Stimulated activated naive CD4-positive, alpha-beta T cell treated with Interleukin-2 at 50 U/mL for 16 hours (primary cell): ENCODE data around the gene ASB6.
A peak's percentile ranks its signal among the peaks of the same experiment; 100 is the strongest.
"Not testable (repeated sequence)": the region's sequence is repeated elsewhere in the genome, so short reads cannot be mapped to it uniquely, and the experiment has no call there.

ENCODE experiments used
- DNase-seq: peaks from one replicate; lab custom pipeline; 2025; lab: John Stamatoyannopoulos, UW

Gene ASB6

DNA sequence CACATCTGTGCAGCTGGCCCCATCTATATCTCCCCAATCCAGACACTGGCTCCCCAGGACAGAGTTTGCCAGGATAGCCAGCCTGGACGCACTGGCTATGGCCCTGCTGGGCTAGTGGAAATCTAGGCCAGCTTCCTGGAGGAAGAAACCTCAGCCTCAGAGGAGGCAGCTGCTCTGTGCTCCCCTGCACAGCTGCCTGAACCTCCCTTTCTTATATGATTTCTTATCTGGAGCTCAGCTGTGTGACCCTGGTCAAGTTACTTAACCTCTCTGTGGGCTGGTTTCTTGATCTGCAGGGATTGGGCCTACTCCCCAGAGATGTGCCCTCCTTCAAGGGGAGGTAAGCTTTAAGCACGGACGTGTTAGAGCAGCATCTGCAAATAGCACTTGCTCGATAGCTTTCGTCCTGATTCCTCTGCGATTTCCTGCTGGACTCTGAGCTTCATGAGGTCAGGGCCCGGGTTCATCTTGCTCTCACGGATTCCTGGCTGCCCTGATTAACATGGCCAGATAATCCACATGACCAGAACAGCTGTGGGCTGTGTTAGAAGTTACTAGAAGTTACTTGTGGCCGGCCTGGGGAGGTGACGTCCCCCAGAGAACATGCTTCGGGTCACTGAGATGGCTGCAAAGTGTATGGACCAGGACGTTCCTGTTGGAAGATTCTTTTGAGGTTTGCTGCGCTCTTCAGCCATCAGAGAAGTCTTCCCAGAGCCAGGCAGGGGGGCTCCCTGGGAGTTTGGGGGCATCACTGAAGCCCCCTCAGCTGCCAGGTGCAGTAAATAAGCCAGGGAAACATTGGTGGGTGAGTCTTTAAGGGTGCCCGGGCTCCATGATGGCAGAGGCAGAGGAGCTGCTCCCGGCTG lies 35.6 kb downstream of the ASB6 start:
- no peak for DNase-seq

DNA sequence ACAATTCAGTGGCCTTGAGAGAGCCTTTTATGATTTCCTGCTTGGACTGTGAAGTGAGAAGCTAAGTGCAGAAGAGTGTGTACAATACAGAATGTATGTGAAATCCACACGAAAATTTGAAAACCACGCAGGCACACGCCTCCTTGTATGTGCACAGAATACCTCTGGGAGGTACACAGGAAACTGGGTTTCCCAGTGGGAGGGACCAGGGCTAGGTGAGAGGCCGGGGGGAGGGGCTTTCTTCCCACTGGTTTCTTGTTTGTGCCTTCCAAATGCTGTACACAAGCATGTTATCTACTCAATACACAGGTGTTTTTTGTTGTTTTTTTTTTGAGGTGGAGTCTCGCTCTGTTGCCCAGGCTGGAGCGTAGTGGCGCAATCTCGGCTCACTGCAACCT lies 37.2 kb downstream of the ASB6 start:
- peak; percentile 11 for DNase-seq

DNA sequence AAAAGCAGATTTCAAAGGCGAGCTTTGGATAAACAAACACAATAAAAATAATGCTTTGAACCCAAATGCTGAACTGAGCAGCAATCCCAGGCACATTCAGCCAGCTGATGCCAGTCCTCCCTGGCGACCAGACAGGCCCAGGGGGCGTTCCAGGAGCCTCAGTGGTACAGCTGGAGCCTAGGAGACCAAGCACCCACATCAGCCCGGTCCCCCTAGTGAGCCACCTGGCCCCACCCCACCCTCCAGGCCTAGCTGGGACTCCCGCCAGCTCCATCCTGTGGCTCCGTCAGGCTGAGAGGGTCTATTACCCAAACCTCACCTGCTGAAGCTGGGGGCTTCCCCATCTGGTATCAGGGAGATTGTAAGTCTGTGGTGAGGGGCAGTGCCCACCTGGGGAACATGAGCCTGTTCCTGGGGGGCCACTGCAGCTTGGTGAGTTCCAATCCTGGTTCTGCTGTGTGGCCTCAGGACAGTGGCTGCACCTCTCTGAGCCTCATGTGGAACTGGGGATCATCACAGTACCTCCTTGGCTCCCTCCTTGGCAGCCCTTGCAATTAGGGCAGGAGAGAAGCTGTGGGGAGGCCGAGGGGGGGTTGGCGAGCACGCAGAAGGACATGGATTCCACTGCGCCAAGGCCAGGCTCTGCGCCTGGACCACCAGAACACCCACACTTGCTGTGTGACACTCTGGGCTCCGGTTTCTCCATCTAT lies 37.7 kb downstream of the ASB6 start:
- no peak for DNase-seq

DNA sequence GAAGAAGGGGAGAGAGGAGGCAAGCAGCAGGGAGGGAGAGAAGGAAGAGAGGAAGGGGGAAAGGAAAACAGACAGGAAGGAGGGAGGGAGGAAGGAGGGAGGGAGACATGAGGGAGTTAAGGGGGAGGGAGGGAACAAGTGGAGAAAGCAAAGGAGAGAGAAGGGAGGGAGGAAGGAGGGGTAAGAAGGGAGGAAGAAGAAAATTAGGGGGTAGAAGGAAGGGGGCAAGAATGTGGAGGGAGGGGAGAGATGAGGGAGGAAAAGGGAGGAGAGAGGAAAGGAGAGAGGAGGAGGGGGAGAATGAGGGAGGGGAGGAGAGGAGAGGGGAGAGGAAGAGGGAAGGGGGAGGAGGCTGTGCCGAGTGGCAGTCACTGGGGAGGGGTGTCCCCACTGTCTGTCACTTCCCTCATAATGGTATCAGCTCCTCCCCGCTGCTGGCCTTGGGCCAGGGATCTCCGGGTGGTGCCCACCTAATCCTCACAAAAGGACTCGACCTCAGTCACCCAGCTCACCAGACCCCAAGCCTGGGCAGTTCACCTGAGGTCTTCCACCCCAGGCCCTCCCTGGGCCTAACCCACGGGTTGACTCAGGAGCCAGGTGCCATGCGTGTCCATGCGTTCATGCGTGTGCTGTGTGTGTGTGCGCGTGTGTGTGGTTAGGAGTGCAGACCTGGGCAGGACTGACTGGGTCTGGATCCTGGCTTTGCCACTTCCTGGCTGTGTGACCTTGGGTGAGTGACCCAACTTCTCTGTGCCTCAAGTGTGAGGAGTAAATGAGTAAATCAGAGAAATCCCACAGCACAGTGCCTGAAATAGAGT lies 39.1 kb downstream of the ASB6 start:
- no peak for DNase-seq

DNA sequence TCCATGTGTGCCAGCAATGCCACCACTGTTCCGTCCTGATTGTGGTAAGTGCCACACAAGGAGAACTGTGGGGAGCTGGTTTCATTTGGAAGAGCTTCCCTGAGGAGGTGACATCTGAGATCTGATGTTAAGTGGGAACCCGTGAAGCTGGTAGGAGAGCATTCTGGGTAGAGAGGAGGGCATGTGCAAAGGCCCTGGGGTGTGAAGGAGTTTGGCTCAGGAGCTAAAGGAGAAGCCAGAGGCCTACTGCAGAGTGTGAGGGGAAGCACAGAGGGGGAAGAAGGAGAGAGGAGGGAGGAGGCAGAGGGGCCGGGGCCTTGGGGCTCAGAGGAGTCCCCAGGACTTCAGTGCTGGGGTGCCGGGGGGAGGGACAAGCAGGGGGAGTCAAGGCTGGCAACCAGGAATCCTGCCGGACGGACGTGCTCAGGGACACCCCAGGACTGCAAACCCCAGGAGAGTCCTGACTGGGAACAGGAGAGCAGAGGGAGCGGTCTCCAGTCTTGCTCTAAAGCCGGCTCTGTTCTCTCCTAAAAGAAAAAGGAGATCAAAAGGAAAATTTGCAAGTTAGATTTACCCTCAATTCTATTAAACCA lies 40.8 kb downstream of the ASB6 start:
- DNase-seq, result no peak

DNA sequence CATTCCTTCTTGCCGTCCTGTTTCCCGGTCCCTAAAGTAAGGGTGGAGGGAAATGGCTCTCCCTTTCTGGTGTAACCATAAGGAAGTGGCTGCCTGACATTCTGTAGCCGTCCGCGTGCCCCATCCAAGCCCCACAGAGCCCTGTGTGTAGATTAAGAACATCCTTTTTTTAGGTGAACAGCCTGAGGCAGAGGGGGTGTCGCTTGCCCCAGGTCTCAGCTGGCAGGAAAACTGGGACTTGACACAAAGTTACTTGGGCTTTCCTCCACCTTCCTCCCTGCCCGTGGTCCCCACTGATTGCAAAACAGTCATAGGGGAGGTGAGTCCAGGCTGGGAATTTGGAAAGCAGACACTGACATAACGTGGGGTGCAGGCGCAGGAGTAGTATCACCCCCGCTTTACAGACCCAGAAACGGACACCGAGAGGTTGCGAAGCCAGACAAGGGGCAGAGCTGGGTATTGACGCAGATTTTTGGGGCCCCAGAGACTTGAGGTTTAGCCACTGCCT lies 43.8 kb downstream of the ASB6 start:
- DNase-seq, result no peak

DNA sequence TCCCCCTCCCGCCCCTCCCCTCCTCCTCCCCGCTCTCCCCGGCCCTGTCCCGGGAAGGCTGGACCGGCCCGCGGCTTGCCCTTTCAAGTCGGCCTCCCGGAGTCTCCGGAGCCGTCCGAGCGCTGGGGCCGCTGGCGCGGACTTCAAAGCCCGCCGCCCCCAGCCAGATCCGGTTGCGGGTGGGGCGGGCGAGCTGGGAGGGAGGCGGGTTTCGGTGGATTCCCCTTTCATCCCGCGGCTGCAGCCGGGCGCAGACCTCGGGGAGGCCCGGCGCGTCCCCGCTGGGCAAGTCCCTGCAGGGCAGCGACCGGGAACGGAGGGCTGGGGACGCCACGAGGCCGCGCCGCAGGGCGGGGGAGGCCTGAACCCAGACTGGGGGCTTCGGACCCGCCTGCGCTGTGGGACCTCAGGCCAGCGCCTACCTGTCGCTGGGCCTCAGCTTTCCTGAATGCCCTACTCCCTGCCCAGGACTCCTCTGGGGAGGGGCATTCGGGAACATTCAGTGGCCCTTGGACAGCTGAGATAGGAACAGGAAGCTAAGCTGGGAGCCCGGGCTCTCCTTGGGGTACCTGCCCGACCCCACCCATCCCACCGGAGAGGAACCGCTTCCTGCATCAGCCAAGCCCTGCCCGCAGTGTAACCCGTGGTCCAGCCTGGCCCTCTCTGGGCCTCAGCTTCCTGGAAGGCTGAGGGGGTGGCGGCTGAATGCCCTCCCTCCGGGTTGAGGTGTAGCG lies 44.4 kb downstream of the ASB6 start:
- no peak for DNase-seq

DNA sequence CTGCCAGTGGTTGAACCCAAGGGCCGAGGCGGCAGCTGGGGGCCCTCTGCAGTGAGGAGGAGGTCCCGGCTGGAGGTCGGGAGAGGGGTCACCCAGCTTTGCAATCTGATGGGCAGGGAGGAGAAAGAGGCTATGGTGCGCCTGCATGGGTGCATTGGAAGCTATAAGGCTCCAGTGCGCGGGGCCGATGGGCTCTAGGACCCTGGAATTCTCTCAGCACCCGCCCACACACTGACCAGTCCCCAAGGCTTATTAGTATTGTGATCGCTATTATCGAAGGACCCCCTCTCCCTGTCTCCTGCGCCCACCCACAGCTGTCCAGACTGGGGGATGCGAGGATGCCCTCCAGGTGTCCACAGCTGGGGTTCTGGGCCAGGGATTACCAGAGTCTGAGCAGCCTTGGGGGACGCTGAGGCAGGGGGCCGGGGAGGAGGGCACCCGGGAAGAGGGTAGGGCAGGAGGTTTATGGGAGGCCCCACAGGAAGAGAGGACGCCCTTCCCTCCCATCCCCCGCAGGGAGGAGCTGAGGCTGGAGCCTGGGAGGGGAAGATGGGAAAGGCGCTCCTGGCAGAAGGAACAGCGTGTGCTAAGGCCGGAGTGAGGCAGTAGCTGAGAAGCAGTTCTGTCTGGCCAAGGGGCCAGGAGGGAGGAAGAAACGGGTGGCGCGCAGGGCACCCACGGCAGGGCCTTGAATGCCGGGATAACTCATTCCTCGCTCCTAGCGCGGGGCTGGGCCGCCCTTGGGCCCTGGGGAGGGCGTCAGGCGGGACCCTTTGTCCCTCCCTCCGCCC lies 45.2 kb downstream of the ASB6 start:
- no peak for DNase-seq

DNA sequence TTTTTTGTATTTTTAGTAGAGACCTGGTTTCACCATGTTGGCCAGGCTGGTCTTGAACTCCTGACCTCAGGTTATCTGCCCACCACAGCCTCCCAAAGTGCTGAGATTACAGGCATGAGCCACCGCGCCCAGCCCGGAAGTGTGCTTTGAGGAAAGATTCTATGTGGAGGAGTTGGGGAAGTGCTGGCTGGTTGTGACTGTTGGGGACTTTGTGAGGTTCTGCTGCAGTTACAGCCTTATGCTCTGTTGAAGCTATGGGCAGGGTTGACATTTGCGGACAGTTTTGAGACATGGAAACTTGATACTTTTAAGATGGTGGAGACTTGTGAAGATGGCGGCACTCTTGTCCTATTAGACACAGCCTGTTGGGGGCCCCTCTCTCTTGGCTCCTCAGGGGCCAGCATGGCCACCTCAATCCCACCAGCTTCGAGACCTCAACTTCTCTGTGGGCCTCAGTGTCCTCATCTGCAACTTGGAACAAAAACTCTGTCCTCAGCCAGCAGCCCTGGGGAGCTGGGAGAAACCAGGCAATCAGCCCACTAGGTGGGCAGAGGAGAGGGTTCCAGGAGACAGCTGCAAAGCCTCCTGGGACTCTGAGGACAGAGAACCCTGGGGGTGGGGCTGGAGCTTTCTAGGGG lies 45.9 kb downstream of the ASB6 start:
- no peak for DNase-seq

DNA sequence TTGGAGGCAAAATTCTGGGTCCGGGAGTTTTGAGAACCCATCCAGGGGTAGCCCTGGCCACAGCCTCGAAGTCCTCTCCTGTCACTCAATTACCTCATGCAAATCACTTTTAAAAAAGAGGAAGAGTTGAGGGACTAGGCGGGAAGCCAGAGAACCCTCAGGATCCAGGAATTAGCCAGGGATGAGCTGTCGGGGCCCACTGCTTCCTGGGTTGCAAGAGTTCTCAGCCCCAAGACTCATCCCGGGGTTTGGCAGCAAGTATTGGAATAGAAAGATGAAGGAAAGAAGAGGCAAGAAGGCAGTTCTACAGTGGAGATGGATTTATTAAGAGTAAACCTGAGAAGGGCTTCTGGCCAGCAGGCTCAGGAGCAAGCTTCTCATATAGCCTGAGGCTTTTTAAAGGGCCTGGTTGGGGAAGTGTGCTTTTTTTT lies 46.6 kb downstream of the ASB6 start:
- no peak for DNase-seq

DNA sequence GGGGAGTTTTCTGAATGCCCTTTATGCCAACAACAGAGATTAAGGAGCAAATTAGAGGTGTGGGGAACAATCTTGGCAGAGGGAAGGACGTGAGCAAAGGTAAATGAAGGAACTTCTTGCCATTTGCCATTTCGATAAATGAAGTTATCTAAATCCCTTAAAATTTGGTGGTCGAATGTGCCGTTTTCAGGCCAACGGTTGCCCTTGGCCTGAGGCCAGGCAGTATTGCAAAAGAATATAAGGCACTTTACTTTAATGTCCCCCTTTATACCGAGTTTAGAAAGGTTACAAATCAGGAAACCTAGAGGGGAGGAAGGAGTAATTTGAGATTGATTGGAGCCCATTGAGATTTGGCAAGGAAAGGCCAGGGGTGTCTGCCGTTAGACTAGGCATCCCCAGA lies 47.3 kb downstream of the ASB6 start:
- DNase-seq, result no peak

DNA sequence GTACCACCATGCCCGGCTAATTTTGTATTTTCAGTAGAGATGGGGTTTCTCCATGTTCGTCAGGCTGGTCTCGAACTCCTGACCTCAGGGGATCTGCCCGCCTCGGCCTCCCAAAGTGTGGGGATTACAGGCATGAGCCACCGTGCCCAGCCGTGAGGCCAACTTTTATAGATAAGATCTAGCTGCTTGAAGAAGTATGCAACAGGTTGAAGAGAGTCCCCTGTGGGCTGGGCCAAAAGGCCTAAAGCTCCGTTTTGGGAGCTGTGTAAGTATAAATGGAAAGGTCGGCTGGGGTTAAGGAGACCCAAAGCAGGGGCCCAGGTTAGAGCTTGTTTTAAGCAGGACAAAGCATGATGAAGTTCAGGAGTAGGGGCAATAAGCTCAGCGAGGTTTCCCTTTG lies 49.2 kb downstream of the ASB6 start:
- not testable (repeated sequence) for DNase-seq

DNA sequence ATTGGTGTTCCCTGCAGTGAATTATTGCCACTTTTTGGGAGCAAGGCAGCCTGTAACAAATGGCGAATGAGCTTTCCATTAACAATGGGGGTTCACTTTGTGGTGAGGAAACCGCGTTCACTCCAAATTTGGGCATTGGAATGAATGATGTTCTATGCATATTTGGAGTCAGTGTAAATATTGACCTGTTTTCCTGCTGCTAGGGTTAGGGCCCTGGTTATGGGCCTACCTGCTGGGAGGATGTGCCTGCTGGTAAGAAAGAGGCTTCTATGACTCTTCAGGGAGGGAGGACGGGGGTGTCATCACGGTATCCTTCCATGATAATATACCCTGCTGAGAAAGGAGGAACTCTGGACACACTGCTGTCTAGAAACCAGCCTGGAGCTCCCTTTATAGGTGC lies 50.0 kb downstream of the ASB6 start:
- no peak for DNase-seq

DNA sequence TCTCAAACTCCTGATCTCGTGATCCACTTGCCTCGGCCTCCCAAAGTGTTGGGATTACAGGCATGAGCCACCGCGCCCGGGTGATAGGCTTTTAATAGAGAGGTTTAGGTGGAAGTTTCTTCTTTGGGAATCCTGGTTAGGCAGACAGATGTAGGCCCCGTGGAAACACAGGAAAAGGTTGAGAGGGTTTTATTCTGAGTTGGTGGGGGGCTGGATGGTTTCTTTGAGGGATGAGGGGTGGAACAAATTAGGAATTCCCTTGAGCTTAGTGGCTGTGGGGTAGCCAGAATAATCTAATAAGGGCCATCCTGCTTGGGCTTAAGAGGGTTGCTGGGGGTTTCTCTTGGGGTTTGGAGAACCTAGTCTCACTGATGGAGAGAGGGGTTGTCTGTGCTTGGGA lies 51.5 kb downstream of the ASB6 start:
- no peak for DNase-seq

DNA sequence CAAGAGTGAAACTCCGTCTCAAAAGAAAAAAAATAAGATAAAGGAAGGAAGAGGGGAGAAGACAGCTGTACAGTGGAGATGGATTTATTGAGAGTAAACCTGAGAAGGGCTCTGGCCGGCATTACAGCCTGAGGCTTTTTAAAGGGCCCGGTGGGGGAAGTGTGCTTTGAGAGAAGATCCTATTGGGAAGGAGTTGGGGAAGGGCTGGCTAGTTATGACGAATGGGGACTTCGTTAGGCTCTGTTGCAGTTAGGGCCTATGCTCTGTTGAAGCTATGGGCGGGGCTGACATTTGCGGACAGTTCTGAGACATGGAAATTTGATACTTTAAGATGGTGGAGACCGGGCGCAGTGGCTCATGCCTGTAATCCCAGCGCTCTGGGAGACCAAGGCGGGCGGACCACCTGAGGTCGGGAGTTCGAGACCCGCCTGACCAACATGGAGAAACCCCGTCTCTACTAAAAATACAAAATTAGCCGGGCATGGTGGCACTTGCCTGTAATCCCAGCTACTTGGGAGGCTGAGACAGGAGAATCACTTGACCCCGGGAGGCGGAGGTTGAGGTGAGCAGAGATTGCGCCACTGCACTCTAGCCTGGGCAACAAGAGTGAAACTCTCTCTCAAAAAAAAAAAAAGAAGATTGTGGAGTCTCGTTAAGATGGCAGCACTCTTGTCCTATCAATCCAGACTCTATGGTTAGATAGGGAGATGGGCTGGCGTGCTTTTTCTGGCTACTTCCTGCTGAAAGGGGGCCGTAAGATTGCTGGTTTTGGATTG lies 54.3 kb downstream of the ASB6 start:
- DNase-seq, result no peak

DNA sequence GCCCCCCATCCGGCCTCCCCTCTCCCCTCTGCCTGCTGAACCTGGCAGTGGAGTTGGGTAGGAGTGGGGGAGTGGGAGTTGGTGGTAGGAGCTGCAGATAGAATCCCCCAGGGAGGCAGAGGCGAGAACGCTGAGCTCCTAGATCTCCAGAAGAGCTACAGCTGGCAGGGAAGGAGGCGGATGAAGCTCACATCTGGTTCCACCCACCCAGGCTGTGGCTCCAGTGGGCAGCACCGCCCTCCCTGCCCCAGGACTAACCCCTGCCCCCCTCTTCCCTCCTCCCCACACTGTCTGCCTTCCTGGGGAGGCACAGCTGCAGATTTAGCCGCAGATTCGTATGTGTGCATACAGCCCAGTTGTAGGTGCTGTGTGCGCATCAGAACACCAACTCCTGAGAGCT lies 55.3 kb downstream of the ASB6 start:
- no peak for DNase-seq

DNA sequence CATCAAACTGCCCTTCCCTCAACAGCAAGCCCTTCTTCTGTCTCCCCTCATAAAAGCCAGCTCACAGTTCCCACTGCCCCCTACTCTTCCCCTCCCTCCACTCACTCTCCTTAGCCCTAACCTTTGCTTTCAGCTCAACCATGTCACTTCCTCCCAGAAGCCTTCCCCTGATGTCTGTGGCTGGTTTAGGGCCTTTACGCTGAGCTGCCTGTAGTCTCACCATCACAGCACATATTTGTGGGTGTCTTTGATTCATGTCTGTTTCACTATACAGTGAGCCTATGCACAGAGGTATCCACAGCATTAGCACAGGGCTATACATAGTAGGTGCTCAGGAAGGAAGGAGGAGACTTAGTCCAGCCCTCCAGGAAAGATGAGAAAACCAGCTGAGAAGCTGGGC lies 55.7 kb downstream of the ASB6 start:
- no peak for DNase-seq

DNA sequence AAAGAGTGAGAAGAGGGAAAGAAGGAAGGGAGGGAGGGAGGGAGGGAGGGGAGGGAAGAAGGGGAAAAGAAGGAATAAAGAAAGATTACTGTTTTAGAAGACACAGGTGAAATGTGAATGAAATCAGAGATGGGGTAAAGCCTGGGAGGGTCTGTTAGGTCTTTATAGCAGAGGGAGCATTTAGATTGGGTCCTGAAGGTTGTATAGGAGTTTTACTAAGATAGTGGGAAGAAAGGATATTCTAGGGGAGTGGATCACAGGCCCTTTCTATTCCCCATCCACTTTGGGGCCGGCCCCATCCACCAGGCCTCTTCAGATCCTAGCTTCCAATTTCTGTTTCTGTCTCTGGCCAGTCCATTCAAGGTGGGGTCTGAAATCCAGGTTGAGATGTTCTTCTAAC lies 56.6 kb downstream of the ASB6 start:
- no peak for DNase-seq
